ENCODE data around the gene RPL39.
A peak's percentile ranks its signal among the peaks of the same experiment; 100 is the strongest.
"Not testable (repeated sequence)": the region's sequence is repeated elsewhere in the genome, so short reads cannot be mapped to it uniquely, and the experiment has no call there.

Gene RPL39

DNA sequence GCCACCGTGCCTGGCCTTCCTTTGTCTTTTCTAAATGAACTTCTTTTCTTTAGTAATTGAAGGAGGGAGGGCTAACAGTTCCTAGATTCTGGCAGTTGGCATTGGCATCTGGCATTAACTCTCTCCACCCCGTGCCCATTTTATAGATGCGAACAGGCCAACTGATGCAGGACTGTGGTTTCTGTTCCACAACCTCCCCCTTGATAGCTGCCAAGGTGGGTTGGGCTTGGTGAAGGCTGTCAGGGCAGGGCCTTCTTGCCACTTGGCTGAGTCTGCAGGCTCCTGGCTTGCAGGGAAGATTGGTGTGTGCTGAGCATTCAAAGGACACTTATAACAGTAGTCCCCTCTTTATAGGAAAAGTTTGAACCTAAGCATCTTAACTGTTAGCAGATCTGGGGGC, 28.7 kb downstream of the RPL39 start:
- DNase-seq = no peak

DNA sequence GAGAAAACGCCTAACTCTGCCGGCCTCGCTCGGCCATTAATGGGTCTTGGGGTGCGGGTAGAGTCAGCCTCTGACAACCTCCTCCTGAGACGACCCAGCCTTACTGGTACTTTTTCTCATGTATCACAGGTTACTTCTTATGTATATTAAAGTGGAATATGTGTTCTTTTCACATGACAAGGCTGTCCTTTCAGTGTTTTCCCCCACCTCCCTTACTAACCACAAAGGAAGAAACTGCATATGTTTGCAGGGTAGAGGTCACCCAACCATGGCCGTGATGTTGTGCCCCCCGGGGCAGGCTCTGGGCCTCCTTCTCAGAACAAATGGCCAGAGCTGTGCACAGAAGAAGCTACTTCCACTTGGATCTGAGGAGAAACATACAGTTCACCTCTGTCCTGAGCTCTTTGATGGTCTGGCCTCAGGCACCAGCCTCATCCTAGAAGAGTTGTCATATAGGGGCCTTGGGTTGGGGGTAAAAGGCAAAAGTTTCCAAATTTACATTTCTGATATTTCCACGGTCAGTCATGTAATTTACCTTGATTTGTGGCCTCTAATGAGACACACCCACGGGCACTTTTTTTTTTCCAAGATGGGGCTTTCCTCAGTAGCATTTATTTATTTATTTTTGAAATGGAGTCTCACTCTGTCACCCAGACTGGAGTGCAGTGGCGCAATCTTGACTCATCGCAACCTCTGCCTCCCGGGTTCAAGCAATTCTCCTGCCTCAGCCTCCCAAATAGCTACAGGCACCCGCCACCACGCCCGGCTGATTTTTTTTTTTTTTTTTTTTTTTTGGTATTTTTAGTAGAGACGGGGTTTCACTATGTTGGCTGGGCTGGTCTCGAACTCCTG, 31.2 kb downstream of the RPL39 start:
- DNase-seq = no peak

DNA sequence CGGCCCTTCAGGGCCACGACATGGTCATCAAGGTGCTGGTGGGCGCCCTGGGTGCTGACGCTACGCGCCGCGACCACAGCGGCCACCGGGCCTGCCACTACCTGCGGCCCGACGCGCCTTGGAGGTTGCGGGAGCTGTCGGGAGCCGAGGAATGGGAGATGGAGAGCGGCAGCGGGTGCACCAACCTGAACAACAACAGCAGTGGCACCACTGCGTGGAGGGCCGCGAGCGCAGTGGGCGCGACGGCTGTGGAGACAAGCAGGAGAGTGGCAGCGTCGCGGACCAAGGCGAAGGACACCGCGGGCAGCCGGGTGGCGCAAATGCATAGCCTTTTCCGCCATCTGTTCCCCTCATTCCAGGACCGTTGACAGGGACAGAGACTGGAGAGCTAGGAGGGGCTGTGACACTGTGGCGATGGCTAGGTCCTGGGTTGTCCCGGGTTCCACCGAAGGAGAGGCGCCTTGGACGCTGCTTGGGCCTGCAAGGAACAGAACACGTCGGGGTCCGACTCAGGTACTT, 32.1 kb downstream of the RPL39 start:
- DNase-seq = no peak

DNA sequence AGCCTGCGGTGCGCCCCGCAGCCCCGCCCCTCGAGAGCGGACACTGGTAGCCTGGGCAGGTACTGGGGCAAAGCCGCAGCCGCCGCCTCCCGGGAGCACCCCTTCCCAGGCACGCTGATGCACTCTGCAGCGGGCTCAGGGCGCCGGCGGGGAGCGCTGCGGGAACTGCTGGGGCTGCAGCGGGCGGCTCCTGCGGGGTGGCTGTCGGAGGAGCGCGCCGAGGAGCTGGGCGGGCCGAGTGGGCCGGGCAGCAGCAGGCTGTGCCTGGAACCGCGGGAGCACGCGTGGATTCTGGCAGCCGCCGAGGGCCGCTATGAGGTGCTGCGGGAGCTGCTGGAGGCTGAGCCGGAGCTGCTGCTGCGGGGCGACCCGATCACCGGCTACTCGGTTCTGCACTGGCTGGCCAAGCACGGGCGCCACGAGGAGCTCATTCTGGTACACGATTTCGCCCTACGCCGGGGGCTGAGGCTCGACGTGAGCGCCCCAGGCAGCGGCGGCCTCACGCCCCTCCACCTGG, 32.6 kb downstream of the RPL39 start:
- no peak for DNase-seq

DNA sequence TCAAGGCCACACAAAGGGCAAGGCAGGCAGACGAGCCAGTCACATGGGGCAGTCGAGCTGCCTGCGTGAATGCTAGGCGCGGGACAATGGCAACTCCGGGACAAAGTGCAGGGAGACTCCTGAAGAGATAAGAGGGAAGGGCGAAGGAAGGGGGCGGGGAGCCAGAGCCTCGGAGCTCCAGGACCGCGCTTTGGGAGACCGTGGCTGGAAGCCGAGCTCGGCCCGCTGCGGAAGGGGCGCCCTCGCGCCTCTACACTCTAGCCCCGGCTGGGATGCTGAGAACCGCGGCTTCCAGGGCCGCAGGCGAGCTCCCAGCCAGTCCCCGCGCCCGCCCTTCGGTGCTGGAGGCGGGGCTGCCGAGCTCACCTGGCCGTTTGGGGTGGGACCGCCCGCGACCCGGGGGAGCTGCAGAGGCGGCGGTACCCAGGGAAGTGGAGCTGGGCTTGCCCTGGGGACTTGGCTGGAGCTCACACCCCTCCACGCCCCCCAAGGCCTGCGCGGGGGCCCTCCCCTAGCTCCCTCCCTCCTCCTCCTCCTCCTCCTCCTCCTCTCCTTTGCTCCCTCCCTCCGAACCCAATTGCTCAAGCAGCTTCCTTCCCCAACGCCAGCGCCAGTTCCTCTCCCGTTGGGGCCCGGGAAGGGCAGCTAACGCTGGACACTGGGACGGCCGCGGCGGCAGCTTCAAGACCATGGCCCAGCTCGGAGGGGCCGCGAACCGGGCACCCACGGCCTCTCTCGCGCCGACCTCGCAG, 33.3 kb downstream of the RPL39 start, which contains the start of gene SOWAHD:
Gene SOWAHD, plus strand, starts transcription at position 610 of the 752 bp plus-strand sequence. Its CDS starts 80 bp downstream, at position 690.
- no peak for DNase-seq

DNA sequence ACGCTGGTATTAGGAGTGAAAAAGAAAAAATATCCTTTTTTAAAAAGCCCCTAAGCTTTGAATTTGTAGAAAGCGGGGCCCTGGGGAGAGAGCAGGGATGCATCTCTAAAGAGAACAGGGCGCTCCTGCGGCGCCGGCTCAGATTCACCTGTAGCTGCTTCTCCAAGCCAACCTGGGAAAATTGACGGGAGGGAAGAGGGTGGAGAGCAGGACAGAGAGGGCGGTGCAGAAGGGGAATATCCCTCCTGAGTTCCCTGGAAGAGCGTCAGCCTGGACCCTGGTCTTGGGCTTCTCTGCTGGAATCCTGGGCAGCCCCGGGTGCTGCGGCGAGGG, 33.8 kb downstream of the RPL39 start:
- DNase-seq = no peak

DNA sequence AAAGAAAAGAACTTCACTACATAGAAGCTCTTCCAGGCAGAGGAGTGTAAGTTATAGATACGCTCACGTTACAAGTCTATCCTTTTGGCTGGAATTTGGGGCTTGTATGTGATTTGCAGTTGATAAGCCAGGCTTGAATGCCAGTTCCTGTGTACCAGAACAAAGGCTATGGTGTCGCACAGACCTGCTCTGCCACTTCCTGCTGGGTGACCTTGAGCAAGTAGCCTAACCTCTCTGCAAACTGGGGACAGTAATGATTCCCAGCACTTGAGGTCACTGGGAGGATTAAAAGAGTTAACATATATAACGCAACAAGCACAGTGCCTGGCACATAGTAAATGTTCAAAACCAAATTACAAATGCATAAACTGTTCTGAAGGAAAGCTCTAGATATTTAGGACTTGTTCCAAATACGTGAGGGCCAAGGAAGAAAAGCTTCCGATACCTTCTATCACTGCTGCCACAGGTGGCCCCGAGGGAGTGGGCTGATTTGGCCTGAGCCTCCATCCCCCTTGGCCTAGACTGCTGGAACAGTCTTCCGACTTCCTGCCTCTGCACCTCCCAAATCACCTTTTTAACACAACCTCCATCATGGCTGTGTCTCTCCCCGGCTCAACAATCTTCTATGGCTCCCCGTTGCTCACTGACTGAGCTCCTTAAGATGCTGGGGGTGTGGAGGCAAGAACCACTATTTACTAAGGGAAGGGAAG, 34.3 kb downstream of the RPL39 start:
- no peak for DNase-seq

DNA sequence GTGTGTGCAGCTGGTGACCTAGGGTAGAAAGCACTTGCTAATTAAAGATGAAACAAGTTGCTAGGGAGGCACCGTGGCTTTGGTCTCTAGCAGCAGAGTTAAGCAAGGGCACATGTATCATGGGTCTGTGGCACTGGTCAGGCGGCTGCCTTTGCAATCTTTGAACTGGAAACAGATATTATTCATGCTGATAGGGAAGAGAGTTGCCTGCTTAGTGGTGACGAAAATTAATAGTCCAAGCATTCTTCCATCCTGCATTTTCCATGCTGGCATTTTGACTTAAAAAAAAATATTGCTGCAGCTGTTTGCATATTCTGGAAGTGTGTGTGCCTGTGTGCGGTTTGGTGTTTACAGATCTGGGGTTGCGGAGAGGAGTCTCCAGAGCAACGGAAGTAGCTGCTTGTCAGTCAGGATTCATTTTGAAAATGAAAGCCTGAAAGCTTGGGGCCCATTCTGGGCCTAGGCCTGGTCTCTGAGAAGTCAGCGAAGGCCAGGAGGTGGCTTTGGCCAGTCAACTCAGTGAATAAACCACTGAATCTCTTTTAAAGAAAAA, 35.4 kb downstream of the RPL39 start:
- DNase-seq = peak; percentile 1

DNA sequence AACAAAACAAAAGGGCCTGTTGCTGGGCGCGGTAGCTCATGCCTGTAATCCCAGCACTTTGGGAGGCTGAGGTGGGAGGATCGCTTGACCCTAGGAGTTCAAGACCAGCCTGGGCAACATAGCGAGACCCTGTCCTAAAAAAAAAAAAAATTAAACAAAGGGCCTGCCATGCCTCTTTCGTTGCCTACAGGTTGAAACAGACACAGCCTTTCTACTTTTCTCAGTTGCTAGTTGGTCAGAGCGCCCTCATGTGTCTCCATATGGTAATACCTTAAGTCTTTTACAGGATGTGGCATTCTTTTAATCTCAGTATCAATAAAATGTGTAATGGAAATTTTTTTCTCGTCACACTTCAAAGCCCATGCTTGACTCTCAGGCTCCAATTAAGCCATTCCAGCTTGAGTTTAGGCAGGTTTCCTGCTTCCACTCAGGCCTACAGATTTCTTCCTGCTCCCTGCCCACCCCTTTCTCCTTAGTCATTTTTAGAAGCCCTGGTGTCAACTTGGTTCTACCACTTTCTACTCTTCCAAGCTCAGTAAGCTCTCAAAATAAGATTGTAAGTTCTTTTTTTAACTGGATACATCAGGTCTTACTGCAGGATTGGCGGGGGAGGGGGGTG, 37.7 kb downstream of the RPL39 start:
- DNase-seq = peak; percentile 5

DNA sequence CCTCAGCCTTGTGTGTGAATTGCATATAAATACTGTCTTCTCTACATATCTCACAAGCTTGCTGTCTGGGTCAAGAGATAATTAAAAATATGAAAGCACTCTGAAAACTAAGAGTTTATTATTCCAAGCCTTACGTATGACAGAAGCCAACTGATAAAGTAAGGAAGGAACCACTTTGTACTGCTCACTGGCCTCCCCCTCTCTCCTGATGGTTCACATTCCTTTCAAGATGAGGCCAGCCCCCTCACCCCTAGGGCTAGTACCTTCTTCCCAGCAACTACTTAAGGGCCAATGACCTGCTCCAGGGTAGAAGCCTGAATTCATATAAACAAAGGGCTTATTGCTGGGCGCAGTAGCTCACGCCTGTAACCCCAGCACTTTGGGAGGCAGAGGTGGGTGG, 38.4 kb downstream of the RPL39 start:
- DNase-seq = no peak

DNA sequence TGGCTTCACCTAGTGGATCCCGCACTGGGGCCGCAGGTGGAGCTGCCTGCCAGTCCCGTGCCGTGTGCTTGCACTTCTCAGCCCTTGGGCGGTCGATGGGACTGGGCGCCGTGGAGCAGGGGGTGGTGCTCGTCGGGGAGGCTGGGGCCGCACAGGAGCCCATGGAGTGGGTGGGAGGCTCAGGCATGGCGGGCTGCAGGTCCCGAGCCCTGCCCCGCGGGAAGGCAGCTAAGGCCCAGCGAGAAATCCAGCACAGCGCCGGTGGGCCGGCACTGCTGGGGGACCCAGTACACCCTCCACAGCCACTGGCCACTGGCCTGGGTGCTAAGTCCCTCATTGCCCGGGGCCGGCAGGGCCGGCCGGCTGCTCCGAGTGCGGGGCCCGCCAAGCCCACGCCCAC, 40.7 kb downstream of the RPL39 start:
- DNase-seq = not testable (repeated sequence)

DNA sequence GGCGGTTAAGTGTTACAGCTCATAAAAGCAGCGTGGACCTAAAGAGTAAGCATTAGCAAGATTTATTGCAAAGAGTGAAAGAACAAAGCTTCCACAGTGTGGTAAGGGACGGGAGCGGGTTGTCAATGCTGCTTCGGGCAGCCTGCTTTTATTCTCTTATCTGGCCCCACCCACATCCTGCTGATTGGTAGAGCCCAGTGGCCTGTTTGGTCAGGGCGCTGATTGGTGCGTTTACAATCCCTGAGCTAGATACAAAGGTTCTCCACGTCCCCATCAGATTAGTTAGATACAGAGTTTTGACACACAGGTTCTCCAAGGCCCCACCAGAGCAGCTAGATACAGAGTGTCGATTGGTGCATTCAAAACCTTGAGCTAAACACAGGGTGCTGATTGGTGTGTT, 41.3 kb downstream of the RPL39 start:
- not testable (repeated sequence) for DNase-seq

DNA sequence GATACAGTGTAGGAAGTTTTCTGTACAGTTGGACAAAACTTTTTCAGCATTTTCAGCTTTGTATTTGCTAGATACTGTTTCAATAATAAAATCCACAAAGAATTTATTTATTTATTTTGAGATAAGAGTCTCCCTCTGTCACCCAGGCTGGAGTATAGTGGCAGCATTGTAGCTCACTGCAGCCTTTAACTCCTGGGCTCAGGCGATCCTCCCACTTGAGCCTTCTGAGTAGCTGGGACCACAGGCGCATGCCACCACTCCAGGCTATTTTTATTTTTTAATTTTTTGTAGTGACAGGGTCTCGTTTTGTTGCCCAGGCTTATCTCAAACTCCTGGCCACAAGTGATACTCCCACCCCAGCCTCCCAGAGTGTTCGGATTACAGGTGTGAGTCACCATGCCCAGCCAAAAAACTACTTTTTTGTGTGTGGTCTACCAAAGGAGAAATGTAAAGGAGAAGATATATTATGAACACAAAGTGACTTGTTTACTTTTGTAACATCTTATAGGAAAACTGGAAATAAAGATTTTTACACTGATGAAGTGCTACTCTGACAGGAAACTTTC, 46.1 kb downstream of the RPL39 start:
- no peak for DNase-seq

DNA sequence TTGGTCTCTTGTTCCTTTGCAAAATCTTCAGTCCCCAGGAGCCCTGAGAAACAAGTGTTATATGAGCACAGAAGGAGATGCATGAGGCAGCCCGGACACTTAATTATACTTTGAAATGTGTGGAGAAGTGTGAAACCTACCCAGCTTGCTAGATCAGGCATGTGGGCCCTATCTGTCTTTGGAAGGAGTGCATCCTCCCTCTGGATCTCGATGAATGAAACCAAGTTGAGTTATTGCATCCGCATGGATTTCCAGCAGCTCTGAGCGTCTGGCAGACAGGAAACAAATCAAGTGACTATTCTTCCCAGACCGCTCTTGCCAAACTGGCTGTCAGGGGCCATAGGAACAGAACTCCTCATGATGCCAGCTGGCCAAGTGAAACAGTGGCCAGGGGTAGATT, 52.7 kb downstream of the RPL39 start:
- DNase-seq = no peak
